Neural cell (in vitro differentiated cells): ENCODE results near the gene SERPINB1. TPM values are rescaled to one million over a fixed set of nuclear protein-coding genes. Genes with fewer than 3 reads are reported as not detected.

Experiments
- H2AFZ ChIP-seq: fragments of 200-600, 300-800 bp; sonication (generic), shearing (Covaris generic); 2 replicates; pipeline ENCODE4 v1.6.0; 2014; ENCODE audit warnings: low read depth, mild to moderate bottlenecking, antibody characterized with exemption, low read length, moderate library complexity
- H3F3A ChIP-seq: fragments of 200-600 bp; shearing (Covaris generic); 2 replicates; pipeline ENCODE4 v1.6.1; 2016; ENCODE audit warnings: mild to moderate bottlenecking, moderate library complexity, mixed read lengths, antibody characterized with exemption, low read length; ENCODE audit not compliant: insufficient read depth, poor library complexity, severe bottlenecking
- H3K27ac ChIP-seq: fragments of 200-600, 300-800 bp; sonication (generic), shearing (Covaris generic); 2 replicates; pipeline ENCODE4 v1.5.1; 2014; ENCODE audit warnings: mild to moderate bottlenecking, low read length, moderate library complexity
- H3K27me3 ChIP-seq: fragments of 300-800, 200-600 bp; sonication (generic), shearing (Covaris generic); 2 replicates; pipeline ENCODE4 v1.6.0; 2014; ENCODE audit warnings: mild to moderate bottlenecking, low read depth, low read length, moderate library complexity; ENCODE audit not compliant: insufficient read depth
- H3K36me3 ChIP-seq: fragments of 300-800, 200-600 bp; sonication (generic), shearing (Covaris generic); 2 replicates; pipeline ENCODE4 v1.5.1; 2014; ENCODE audit warnings: mild to moderate bottlenecking, antibody characterized with exemption, low read length, moderate library complexity; ENCODE audit not compliant: insufficient read depth
- H3K4me2 ChIP-seq: fragments of 300-800, 200-600 bp; sonication (generic), shearing (Covaris generic); 2 replicates; pipeline ENCODE4 v1.6.0; 2014; ENCODE audit warnings: mild to moderate bottlenecking, low read length
- H3K4me3 ChIP-seq: fragments of 300-800, 200-600 bp; sonication (generic), shearing (Covaris generic); 2 replicates; pipeline ENCODE4 v1.5.1; 2014; ENCODE audit warnings: mild to moderate bottlenecking, low read length, moderate library complexity
- H3K79me2 ChIP-seq: fragments of 200-600 bp; shearing (Covaris generic); replicated peaks from 2 replicates; pipeline ENCODE4 v1.6.0; 2014; ENCODE audit warnings: mild to moderate bottlenecking, low read length, moderate library complexity; ENCODE audit not compliant: insufficient read depth
- H3K9ac ChIP-seq: fragments of 300-800, 200-600 bp; sonication (generic), shearing (Covaris generic); 2 replicates; pipeline ENCODE4 v1.6.1; 2016; ENCODE audit warnings: mild to moderate bottlenecking, low read length, mixed read lengths
- H3K9me2 ChIP-seq: fragments of 200-600 bp; shearing (Covaris generic); 2 replicates; pipeline ENCODE4 v1.6.1; 2016; ENCODE audit warnings: mild to moderate bottlenecking, low read length, mixed read lengths; ENCODE audit not compliant: insufficient read depth
- H3K9me3 ChIP-seq: fragments of 200-600, 300-800 bp; sonication (generic), shearing (Covaris generic); 2 replicates; pipeline ENCODE4 v1.6.1; 2016; ENCODE audit warnings: mild to moderate bottlenecking, mixed run types, low read length, moderate library complexity, mixed read lengths
- H4K20me1 ChIP-seq: fragments of 200-600 bp; shearing (Covaris generic); 2 replicates; pipeline ENCODE4 v1.6.1; 2016; ENCODE audit warnings: mild to moderate bottlenecking, mixed run types; ENCODE audit not compliant: insufficient read depth
- CTCF ChIP-seq: fragments of 450-650 bp; IDR thresholded peaks from 2 replicates; pipeline ENCODE4 v1.5.1; 2014; ENCODE audit warnings: antibody characterized with exemption, mild to moderate bottlenecking, moderate library complexity; ENCODE audit not compliant: poor library complexity, severe bottlenecking
- EP300 ChIP-seq: fragments of 450-650 bp; conservative IDR thresholded peaks from 2 replicates; pipeline ENCODE4 v1.6.1; 2014; ENCODE audit warnings: antibody characterized with exemption, mild to moderate bottlenecking, moderate library complexity; ENCODE audit not compliant: poor library complexity, severe bottlenecking
- EZH2 ChIP-seq: fragments of 200-600, 300-800 bp; shearing (Covaris generic), sonication (generic); IDR thresholded peaks from 2 replicates; pipeline ENCODE4 v1.6.1; 2014; ENCODE audit warnings: antibody characterized with exemption, low read length, borderline replicate concordance, mild to moderate bottlenecking; ENCODE audit not compliant: insufficient read depth, poor library complexity, severe bottlenecking
- MXI1 ChIP-seq: fragments of 450-650 bp; conservative IDR thresholded peaks from 2 replicates; pipeline ENCODE4 v1.6.1; 2014; ENCODE audit warnings: antibody characterized with exemption, mild to moderate bottlenecking; ENCODE audit not compliant: poor library complexity, severe bottlenecking
- POLR2AphosphoS5 ChIP-seq: IDR thresholded peaks from 2 replicates; pipeline ENCODE4 v1.6.1; 2012
- RAD21 ChIP-seq: fragments of 450-650 bp; conservative IDR thresholded peaks from 2 replicates; pipeline ENCODE4 v1.6.1; 2014; ENCODE audit warnings: antibody characterized with exemption, mild to moderate bottlenecking, moderate library complexity
- REST ChIP-seq: IDR thresholded peaks from 2 replicates; pipeline ENCODE4 v1.6.1; 2012; ENCODE audit warnings: borderline replicate concordance
- SMC3 ChIP-seq: fragments of 450-650 bp; conservative IDR thresholded peaks from 2 replicates; pipeline ENCODE4 v1.6.1; 2014; ENCODE audit warnings: antibody characterized with exemption, mild to moderate bottlenecking, moderate library complexity; ENCODE audit not compliant: poor library complexity
- TAF1 ChIP-seq: IDR thresholded peaks from 2 replicates; pipeline ENCODE4 v1.6.1; 2012; ENCODE audit warnings: low read depth
- polyA plus RNA-seq: library from polyadenylated mRNA; depleted of rRNA; stranded (reverse); fragments of >200 nt; gene quantifications from 2 replicates; pipeline ENCODE4 v1.2.3, GENCODE V29; 2014

SERPINB1 gene
- polyA plus RNA-seq, 1 donor from 2014 or later = not detected

- no peak overlapping the region for H3K4me3 ChIP-seq
- peaks cover 11% of the 10 kb centered on the region for H3K27me3 ChIP-seq
- H3K4me2 ChIP-seq = no peak overlapping the region
- no peaks in the 10 kb centered on the region for H4K20me1 ChIP-seq
- no peaks in the 10 kb centered on the region for H3K36me3 ChIP-seq
- no peaks in the 10 kb centered on the region for H3K79me2 ChIP-seq
- no peak overlapping the region for H3K27ac ChIP-seq
- H3F3A ChIP-seq = no peaks in the 10 kb centered on the region
- no peak overlapping the region for H2AFZ ChIP-seq
- TF ChIP-seq MXI1 = no peak
- no peak for TF ChIP-seq EZH2
- no peak for TF ChIP-seq TAF1
- no peak for TF ChIP-seq CTCF
- TF ChIP-seq EP300 = no peak
- TF ChIP-seq SMC3 = no peak
- TF ChIP-seq REST = no peak
- no peak for TF ChIP-seq RAD21
- no peak for TF ChIP-seq POLR2AphosphoS5
- H3K9me3 ChIP-seq = no peaks in the 10 kb centered on the region
- no peaks in the 10 kb centered on the region for H3K9me2 ChIP-seq
- no peak overlapping the region for H3K9ac ChIP-seq
Measured at GRCh38 chr6:2870046-2870636, 28.5 kb upstream of the SERPINB1 start.

- TF ChIP-seq TAF1 (no peak), REST (no peak)
Measured at GRCh38 chr6:2868637-2869036, 27.0 kb upstream of the SERPINB1 start.

More at GRCh38 chr6:2868637-2869036, 27.0 kb upstream of the SERPINB1 start:
- H3K27me3 ChIP-seq = no peaks in the 10 kb centered on the region
- H4K20me1 ChIP-seq = no peaks in the 10 kb centered on the region
- no peak overlapping the region for H3K27ac ChIP-seq
- no peak overlapping the region for H3K4me2 ChIP-seq
- no peaks in the 10 kb centered on the region for H3K36me3 ChIP-seq
- H3K9me3 ChIP-seq = no peaks in the 10 kb centered on the region
- no peaks in the 10 kb centered on the region for H3K79me2 ChIP-seq
- H3K4me3 ChIP-seq = no peak overlapping the region
- H2AFZ ChIP-seq = no peak overlapping the region
- no peaks in the 10 kb centered on the region for H3K9me2 ChIP-seq
- no peaks in the 10 kb centered on the region for H3F3A ChIP-seq
- no peak overlapping the region for H3K9ac ChIP-seq
